Memory B cell (primary cell): ENCODE results near the gene ABCA3.

Experiments
- ATAC-seq: fragments of 150-1000 bp; cut with Tn5 transposase; 2 replicates; pipeline ENCODE4 v1.10.0; 2021; ENCODE audit warnings: low read depth, mild to moderate bottlenecking, moderate library complexity
- DNase-seq, 2 donors: peaks; one replicate each; pipeline ENCODE4 v3.0.0; 2022; ENCODE audit warnings: low spot score in 2 of 2
- H3K27ac Mint-ChIP-seq: one replicate; pipeline ENCODE4 v1.8.0; 2022; ENCODE audit warnings: mild to moderate bottlenecking, moderate library complexity, mixed read lengths
- H3K27me3 Mint-ChIP-seq: one replicate; pipeline ENCODE4 v1.8.0; 2022; ENCODE audit warnings: mixed read lengths
- H3K36me3 Mint-ChIP-seq: one replicate; pipeline ENCODE4 v1.8.0; 2022; ENCODE audit warnings: mild to moderate bottlenecking, mixed read lengths
- H3K4me1 Mint-ChIP-seq: one replicate; pipeline ENCODE4 v1.8.0; 2022; ENCODE audit warnings: mixed read lengths
- H3K4me3 Mint-ChIP-seq: one replicate; pipeline ENCODE4 v1.8.0; 2022; ENCODE audit warnings: mild to moderate bottlenecking, moderate library complexity, mixed read lengths
- H3K9me3 Mint-ChIP-seq: one replicate; pipeline ENCODE4 v1.8.0; 2022; ENCODE audit warnings: mixed read lengths

Gene ABCA3

DNA sequence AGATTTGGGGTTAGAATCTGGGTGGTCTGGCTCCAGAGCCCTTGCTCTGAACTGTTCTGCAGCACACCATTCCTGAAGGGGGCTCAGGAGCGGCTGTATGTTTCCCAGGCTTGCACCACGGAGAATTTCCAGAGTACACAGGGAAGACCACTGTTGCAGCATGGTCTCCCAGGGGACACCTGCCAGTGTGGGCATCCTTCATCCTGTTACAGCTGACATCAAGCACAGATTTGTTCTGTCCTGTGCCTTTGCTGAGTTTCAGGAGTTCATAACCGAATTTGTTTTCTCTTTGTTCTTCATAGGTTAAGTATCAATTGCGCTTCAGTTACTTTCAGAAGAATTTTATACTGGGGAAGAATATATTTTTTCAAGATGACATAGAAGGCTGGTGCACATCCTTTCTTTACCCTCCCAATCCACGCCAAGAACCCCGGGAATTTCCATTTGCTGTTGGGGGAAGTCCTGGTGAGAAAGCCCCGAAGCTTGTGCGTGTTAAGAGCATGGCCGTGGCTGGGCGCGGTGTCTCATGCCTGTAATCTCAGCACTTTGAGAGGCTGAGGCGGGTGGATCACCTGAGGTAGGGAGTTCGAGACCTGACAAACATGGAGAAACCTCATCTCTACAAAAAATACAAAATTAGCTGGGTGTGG is 26.3 kb upstream of the ABCA3 start:
- H3K9me3 Mint-ChIP-seq, result no peaks in the 10 kb centered on the region
- no peak overlapping the region for H3K4me3 Mint-ChIP-seq
- H3K27me3 Mint-ChIP-seq, result peaks cover 31% of the 10 kb centered on the region
- DNase-seq (peak in 1 of 2 donors; percentile 30), ATAC-seq (peak; percentile 87)
- H3K27ac Mint-ChIP-seq, result no peak overlapping the region
- H3K4me1 Mint-ChIP-seq, result peaks cover 3% of the 10 kb centered on the region
- no peaks in the 10 kb centered on the region for H3K36me3 Mint-ChIP-seq

DNA sequence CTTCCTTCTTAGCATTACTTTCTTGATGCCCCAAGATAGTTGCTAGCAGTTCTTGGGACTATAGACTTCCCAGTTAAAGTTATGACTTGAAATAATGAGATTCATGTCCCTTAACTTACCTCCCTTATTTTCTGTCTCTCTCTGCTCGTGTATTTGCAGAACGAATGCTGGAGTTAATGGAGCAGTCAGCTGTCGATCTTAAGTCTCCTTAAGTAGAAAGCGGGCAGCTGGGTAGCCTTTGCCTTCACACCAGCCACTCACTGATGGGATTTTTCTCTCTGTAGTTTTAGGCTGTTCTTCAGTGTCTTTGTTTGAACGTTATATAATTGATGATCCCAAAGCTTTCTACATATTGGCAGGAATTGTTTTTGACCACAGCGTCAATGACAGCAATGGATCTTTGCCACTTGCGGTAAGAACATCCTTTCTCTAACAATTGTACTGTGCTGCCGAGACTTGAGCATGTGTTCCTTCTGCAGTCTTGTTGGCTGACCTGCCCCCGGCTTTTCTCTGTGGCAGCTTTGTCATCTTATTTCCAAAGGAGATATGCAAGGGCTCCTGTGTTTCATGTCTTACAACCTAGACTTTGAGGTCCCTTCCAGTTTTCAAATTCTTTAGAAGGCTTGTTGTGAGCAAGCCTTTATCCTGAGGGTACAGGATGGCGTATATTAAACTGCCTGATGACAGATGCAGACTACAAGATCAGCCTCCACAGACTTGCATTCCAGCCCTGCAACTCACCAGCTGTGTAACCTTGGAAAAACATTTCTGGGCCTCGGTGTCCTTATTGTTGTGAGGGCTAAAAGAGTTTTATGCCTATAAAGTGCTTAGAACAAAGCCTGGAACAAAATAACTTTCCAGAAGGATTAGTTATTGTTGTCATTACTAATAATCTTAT is 25.1 kb upstream of the ABCA3 start:
- Mint-ChIP-seq H3K27me3 (peaks cover 31% of the 10 kb centered on the region), H3K36me3 (no peaks in the 10 kb centered on the region), H3K4me1 (peaks cover 3% of the 10 kb centered on the region), H3K27ac (peak overlapping the region; percentile 0), H3K4me3 (no peak overlapping the region), H3K9me3 (no peaks in the 10 kb centered on the region)
- ATAC-seq (no peak), DNase-seq (no peak)

DNA sequence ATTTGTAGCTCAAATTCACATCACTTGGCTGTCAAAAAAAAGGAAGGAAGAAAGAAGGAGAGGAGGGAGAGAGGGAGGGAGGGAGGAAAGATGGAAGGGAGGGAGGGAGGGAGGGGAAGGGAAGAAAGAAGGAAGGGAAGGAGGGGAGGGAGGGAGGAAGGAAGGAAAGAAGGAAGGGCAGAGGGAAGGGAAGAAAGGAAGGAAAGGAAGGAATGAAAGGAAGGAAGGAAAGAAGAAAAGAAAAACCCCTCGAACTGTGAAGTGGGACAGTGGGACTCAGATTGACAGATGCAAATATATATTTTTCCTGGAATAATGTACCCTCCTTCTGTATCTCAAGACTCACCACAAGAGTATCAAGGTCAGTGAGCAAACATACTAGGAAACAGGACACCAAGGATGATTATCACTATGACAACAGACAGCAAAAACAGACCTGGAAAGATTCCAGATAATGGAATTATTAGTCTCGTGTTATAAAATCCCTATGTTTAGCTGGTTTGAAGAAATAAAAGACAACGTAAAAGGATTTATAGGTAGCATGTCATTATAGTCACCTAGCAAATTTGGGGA is 24.2 kb upstream of the ABCA3 start:
- no peaks in the 10 kb centered on the region for H3K36me3 Mint-ChIP-seq
- ATAC-seq (no peak), DNase-seq (no peak)
- no peak overlapping the region for H3K4me3 Mint-ChIP-seq
- H3K4me1 Mint-ChIP-seq, result peaks cover 3% of the 10 kb centered on the region
- H3K27me3 Mint-ChIP-seq, result peaks cover 35% of the 10 kb centered on the region
- no peaks in the 10 kb centered on the region for H3K9me3 Mint-ChIP-seq
- no peak overlapping the region for H3K27ac Mint-ChIP-seq

DNA sequence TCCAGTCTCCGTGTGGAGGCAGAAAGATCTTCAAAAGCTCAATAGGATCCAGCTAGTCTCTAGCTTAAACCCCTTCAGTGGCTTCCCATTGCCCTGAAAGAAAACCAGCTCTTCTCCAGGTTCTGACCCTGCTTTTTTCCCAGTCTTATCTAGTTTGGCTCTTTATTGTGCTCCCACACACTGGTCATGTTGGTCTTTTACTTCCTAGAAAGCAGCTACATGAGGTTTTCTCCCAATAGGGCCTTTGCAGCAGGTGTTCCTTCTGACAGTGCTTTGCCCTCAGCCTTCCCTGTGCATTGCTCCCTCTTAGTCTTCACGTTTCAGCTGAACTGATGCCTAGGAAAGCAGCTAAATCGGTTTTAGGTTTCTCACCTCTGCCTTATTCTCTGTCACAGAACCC is 21.7 kb upstream of the ABCA3 start:
- ATAC-seq, result no peak
- peaks cover 2% of the 10 kb centered on the region for H3K36me3 Mint-ChIP-seq

DNA sequence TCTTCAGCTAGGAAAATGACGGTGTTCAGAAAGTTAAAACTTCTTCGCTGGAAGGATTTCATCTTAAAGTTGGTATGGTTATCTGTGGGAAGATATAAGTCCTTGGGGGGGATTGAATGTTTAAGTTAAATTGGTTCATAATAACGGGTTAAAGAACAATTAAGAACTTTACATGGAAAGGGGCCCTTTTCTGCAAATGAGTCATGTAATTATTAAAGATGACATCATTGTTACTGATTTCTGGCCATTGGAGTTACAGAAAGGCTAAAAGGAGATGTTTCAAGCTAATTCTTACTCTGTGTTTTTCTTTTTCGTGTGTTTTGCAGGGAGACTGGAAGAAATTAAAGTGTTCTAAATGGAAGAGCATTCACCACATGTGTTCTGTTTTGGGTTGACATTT is 20.6 kb upstream of the ABCA3 start:
- Mint-ChIP-seq H3K36me3 (peaks cover 2% of the 10 kb centered on the region), H3K9me3 (no peaks in the 10 kb centered on the region), H3K27ac (no peak overlapping the region), H3K27me3 (peaks cover 29% of the 10 kb centered on the region), H3K4me3 (no peak overlapping the region), H3K4me1 (no peaks in the 10 kb centered on the region)
- ATAC-seq (no peak), DNase-seq (no peak)

More for the DNA sequence above, 21.7 kb upstream of the ABCA3 start:
- Mint-ChIP-seq H3K9me3 (no peaks in the 10 kb centered on the region), H3K27me3 (peaks cover 38% of the 10 kb centered on the region), H3K4me3 (no peak overlapping the region), H3K4me1 (peaks cover 3% of the 10 kb centered on the region), H3K27ac (no peak overlapping the region)
- no peak for DNase-seq

DNA sequence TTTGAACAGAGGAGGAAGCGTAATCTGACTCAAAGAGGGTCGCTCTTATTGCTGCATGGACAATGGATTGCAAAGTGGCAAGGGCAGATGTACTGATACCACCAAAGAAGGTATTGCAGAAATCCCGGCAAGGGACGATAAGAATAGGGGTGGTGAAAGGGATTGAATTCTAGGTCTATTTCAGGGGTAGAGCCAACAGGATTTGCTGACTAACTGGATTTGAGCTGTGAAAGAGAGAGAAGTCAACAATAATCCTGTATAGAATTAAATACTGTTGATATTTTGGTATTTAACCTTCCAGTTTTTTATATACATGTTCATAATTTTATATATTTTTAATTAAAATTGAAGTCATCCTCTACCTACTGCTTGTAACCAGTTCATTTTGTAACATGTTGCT is 19.4 kb upstream of the ABCA3 start:
- no peaks in the 10 kb centered on the region for H3K4me1 Mint-ChIP-seq
- H3K9me3 Mint-ChIP-seq, result no peaks in the 10 kb centered on the region
- H3K27ac Mint-ChIP-seq, result no peak overlapping the region
- DNase-seq (no peak), ATAC-seq (no peak)
- H3K27me3 Mint-ChIP-seq, result peaks cover 28% of the 10 kb centered on the region
- no peak overlapping the region for H3K4me3 Mint-ChIP-seq
- peaks cover 2% of the 10 kb centered on the region for H3K36me3 Mint-ChIP-seq

DNA sequence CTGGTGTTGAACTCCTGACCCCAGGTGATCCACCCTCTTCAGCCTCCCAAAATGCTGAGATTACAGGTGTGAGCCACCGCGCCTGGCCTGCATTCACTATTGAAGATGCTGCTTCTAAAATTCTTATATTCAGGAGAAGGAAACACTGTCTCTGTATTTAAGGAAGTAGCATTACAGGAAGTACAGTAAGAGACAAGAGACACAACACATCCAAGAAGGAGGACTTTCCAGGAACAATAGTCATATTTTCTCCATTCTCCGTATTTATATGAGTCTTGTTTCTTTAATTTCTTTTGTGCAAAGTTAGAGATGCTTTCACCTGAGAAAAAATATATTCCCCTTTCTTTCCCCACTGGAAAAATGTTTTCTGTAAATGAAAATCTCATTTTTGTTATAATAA is 18.3 kb upstream of the ABCA3 start:
- H3K4me3 Mint-ChIP-seq, result no peak overlapping the region
- H3K9me3 Mint-ChIP-seq, result no peaks in the 10 kb centered on the region
- no peak overlapping the region for H3K27ac Mint-ChIP-seq
- ATAC-seq, result no peak
- H3K4me1 Mint-ChIP-seq, result no peaks in the 10 kb centered on the region
- peaks cover 21% of the 10 kb centered on the region for H3K27me3 Mint-ChIP-seq
- peaks cover 2% of the 10 kb centered on the region for H3K36me3 Mint-ChIP-seq
- DNase-seq, result no peak

DNA sequence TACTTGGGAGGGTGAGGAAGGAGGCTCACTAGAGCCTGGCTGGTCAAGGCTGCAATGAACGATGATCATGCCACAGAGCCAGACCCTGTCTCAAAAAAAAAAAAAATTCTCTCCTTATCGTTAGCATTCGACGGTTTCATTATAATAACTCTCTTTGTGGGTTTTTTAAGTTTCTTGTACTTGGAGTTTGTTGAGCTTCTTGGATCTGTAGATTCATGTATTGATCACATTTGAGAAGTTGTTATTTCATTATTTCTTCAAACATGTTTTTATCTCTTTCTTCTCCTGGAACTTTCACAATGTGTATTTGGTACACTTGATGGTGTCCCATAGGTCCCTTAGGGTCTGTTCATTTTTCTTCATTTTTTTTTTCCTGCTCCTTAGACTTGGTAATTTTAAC is 16.8 kb upstream of the ABCA3 start:
- DNase-seq (no peak), ATAC-seq (no peak)
- Mint-ChIP-seq H3K27ac (no peak overlapping the region), H3K27me3 (peaks cover 21% of the 10 kb centered on the region), H3K4me1 (no peaks in the 10 kb centered on the region), H3K9me3 (no peaks in the 10 kb centered on the region), H3K4me3 (no peak overlapping the region), H3K36me3 (peaks cover 2% of the 10 kb centered on the region)

DNA sequence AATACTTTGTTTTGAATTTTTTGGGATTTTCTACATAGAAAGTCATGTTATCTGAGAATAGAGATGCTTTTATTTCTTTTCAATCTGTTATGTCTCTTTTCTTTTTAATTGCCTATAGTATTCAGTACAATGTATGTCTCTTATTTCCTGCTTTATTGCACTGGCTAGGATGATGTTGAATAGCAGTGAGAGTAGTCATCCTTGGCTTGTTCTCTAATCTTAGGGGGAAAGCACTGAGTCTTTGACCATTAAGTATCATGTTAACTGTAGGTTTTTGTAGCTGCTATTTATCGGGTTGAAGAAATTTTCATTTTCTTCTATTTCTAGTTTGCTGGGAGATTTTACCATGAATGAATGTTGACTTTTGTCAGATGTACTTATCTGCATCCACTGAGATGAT is 10.0 kb upstream of the ABCA3 start:
- ATAC-seq, result no peak
- Mint-ChIP-seq H3K36me3 (no peaks in the 10 kb centered on the region), H3K4me1 (no peaks in the 10 kb centered on the region), H3K27me3 (peaks cover 2% of the 10 kb centered on the region), H3K9me3 (no peaks in the 10 kb centered on the region), H3K4me3 (no peak overlapping the region), H3K27ac (no peak overlapping the region)
- no peak for DNase-seq

DNA sequence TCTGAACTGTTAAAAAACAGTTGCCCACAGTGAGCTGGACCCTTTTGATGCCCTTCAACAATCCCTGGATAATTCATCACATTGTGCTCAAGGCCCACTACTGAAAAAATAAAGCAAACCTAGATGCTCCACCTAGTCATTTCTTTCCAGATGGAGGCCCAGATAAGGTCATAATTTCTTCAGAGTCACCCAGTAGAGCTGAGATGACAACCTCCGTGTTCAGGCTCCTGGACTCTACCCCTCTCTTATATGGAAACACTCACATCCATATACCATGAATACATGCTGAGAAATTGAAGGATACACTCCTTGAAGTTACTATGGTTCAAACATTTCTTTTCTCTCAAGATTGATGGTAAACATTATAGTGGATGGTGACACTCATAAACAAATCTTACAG is 2.7 kb upstream of the ABCA3 start:
- H3K27me3 Mint-ChIP-seq, result no peaks in the 10 kb centered on the region
- no peak overlapping the region for H3K4me3 Mint-ChIP-seq
- H3K4me1 Mint-ChIP-seq, result peaks cover 6% of the 10 kb centered on the region
- H3K9me3 Mint-ChIP-seq, result no peaks in the 10 kb centered on the region
- no peak overlapping the region for H3K27ac Mint-ChIP-seq
- H3K36me3 Mint-ChIP-seq, result no peaks in the 10 kb centered on the region
- DNase-seq (no peak), ATAC-seq (no peak)

DNA sequence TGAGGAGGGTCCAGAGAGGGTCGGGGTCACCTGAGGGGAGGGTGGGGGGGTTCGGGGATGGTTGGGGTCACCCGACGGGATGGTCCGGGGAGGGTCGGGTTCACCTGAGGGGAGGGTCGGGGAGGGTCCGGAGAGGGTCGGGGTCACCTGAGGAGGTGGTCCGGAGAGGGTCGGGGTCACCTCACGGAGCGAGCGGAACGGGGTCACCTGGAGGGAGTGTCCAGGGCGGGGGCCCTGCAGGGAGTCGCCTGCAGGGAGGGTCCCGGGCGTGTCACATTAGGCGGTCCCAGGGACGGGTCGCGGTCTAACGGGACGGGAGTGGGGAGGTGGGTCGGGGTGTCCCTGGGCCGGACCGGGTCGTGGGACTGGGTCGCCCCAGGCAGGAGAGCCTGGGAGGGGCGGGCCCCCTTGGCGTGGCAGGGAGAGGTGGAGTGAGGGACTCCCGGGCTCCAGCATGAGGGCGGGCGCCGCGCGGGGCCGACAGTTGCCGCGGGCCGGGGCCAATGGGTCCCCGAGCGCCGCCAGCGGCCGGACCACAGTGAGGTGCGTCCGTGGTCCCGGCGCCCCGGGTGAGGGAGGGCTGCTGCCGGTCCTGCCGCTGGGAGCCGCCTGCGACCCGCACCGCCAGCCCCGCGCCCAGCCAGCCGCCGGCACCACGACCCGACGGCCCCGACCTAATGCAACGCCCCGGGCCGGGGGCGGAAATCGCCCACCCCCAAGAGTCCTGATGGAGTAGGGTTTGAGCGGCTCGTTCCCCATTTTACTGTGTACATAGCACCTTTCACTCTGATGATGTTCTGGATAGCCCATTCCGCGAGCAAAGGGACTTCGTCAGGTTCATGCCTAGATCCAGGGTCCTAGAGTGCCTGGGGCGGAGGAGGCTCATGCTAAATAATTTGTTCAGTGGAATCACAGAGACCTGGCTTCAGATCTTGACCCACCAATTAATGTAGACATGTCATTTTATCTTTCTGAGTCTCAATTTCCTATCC is 1.2 kb upstream of the ABCA3 start:
- H3K27me3 Mint-ChIP-seq, result no peaks in the 10 kb centered on the region
- no peak overlapping the region for H3K4me3 Mint-ChIP-seq
- no peaks in the 10 kb centered on the region for H3K9me3 Mint-ChIP-seq
- DNase-seq, result peak; percentile 12 to 32
- peaks cover 6% of the 10 kb centered on the region for H3K4me1 Mint-ChIP-seq
- no peaks in the 10 kb centered on the region for H3K36me3 Mint-ChIP-seq
- no peak overlapping the region for H3K27ac Mint-ChIP-seq
- ATAC-seq, result no peak

DNA sequence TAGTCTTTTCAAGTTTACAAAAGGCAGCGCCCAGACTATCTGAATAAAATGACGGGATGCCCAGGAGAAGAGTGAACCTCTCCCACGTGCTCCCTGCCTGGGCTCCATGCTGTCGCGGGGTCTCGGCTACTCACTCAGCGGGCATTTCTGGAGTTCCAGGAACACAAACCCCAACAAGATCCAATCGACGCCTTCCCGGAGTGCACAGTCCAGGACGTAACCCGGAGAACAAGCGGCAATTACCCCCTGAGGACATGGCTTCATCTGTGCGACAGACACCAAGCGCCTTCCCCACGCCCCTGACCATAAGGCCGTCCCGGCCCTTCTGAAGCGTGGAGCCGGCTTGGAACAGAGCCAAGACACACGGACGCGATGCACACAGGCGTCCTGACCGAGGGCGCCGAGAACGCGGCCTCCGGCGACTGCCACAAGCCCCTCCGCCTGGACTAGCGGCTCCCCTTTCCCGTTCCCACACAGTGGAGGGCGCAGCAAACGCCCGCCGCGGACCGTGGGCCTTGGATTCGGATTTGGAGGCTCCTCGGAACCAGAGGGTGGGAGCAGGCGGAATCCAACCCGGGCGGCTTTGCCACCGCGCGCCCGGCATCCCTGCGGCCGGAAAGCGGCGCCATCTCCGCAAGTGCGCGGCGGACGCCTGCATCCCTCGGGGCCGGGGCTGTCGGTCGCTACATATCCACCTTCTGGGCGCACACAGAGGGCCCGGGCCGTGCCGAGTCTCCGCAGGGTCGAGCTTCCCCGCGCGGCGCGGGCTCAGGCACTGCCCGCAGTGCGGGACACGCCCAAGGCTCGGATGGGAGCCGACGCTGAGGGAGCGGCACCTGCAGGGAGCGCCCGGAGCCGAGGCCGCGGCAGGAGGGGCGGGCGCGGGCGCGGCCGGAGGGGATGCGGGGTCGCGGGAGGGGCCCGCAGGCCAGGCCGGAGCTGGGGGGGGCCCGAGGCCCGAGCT is 725 bp downstream of the ABCA3 start:
- no peaks in the 10 kb centered on the region for H3K36me3 Mint-ChIP-seq
- ATAC-seq (peak; percentile 31), DNase-seq (peak; percentile 28 to 61)
- H3K27ac Mint-ChIP-seq, result no peak overlapping the region
- H3K4me3 Mint-ChIP-seq, result peak overlapping the region; percentile 86
- H3K9me3 Mint-ChIP-seq, result no peaks in the 10 kb centered on the region
- H3K4me1 Mint-ChIP-seq, result peaks cover 6% of the 10 kb centered on the region
- no peaks in the 10 kb centered on the region for H3K27me3 Mint-ChIP-seq
